Measurements from ENCODE around the gene GRM8. TPM values are rescaled to one million over a fixed set of nuclear protein-coding genes. Genes with fewer than 3 reads are reported as not detected.
A peak's percentile ranks its signal among the peaks of the same experiment; 100 is the strongest.

GRM8 gene
- total RNA-seq, 1 donor from 2014 or later, result 0.72 TPM

DNA sequence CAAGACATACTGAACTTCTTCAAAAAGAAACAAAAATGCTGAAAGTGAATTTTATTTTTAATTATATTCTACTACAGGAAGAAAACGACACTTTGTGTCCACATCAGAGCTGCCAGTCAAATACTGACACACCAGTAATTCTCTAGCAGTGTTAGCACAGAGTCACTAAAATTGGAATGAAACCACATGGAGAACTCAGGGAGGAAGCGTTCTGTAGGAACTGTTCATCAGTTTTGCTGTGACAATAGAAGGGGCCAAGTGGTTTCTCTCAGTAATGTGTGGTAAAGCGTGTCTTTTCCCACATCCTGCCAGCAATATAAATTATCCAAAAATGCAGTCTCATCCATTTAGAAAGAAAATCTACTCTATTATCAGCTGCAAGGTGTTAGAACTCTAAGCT is 683.3 kb downstream of the GRM8 start:
- DNase-seq (ENCODE audit: low read depth), result peak; percentile 68

DNA sequence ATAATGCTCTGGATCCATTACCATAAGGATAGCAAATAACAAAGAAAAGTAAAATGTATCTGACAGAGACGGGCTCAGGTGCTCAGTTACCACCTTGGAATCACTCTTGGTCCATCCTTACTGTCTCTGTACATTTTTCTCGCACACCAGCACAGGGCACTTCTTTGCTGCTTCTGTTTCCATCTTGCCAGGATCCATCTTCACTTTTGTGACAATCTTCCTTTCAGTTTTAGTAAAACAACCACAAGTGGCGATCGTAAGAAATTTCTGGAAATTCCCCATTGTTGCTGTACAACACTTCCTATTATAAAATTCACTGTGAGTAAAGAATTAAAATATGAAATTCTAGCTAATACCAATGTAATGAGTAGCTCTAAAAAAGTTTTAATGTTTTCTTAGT is 695.5 kb downstream of the GRM8 start:
- no peak for DNase-seq (ENCODE audit: low read depth)

DNA sequence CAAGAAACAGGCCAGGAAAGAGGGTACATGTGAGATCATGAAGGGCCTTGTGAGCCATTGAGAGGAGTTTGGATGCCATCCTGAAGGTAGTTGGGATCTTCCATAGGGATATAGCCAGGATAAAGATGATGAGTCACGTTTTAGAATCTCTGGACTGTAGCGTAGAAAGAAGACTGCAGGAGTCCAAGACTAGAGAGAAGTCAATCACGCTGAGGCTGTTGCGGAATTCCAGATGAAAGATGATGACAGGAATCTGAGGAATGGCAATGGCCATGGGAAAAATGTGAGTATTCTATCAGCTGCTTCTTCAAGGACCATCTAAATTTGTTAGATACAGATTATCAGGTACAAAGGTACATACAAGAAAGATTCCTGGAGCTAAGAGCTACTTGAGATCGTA is 711.3 kb downstream of the GRM8 start:
- DNase-seq (ENCODE audit: low read depth), result no peak

DNA sequence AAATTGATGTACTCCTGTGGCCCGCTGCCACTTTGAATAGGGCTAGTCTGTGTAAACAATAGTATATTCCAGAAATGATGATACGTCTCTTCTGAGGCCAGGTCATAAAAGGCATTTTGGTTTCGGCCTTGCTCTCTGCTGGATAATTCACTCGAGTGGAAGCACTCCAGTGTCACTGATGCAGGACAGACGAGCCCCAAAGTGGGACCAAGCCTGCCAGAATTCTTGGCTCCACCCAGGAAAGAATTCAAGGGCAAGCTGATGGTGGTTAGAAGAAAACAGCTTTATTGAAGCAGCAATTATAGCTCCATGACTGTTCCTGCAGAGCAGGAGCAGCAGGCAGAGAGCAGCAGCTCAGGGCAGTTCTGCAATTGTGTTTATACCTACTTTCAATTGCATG is 717.6 kb downstream of the GRM8 start:
- DNase-seq (ENCODE audit: low read depth), result peak; percentile 6

DNA sequence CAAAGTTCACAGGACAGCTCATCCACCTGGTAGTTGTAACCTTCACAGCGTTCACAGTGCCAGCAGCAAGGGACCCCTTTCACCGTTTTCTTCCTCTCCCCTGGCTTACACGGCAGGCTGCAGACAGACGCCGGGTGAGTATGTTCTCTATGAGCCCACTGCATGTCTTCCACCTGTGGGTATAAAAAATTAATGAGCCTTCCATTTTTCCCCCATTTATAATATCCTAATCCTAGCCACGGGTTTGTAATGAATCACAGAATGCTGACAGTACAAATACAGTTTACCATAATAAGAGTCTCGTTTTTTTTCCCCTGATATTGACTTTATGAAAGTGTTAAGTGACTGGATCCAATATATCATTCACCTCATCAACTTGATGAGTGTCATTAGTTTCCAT is 719.0 kb downstream of the GRM8 start:
- DNase-seq (ENCODE audit: low read depth), result no peak

DNA sequence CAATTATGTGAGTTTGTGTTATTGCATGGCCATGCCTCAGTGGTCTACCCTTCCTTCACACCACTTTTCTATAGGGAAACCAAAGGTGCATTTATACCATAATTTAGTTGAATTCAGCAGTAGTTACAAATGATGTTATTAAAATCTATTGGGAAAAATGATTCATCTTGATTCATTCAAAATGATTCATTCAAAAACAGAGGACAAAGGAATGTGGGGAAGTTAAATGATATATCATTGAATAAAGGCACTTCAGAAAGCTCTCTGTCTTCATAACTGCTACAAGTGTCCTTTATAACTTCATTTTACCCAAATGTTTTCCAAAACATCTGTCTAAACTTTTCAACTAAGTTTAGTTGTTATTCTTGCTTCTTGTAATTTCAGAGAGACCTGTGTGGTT is 722.9 kb downstream of the GRM8 start:
- peak; percentile 22 for DNase-seq (ENCODE audit: low read depth)

DNA sequence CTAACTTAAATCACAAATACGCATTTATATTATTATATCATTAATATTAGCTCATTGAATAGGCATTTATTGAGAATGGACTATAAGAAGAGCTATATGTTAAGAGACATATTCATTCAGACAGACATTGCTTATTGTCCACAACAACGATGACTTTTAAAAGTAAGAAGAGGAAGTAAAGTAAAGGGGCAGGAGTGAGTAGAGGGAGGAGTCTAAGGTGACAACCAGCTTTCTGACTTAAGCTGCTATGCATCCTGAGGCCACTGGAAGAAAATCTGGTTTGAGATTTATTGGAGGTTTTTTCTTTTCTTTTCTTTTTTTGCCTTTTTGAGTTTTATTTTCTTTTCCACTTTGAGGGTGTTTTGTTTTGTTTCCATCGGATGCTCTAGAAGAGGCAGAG is 723.5 kb downstream of the GRM8 start:
- DNase-seq (ENCODE audit: low read depth), result no peak

DNA sequence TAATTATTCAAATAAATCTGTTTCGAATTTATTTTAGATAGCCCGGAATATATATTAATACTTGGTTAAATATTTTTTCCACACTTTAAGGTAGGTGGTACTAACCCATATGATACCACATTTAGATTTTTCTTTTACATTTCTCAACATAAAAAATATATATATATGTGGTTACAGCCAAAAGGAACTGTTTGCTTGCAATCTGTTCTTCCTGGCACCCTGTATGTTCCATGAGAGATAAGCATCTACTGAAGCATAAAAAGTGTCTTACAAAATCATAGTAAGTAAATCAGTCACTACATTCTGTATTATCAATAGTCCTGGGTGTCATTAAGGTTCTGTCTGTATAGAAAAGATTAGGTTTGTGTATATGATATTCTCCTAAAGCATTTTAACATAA is 726.8 kb downstream of the GRM8 start:
- no peak for DNase-seq (ENCODE audit: low read depth)

DNA sequence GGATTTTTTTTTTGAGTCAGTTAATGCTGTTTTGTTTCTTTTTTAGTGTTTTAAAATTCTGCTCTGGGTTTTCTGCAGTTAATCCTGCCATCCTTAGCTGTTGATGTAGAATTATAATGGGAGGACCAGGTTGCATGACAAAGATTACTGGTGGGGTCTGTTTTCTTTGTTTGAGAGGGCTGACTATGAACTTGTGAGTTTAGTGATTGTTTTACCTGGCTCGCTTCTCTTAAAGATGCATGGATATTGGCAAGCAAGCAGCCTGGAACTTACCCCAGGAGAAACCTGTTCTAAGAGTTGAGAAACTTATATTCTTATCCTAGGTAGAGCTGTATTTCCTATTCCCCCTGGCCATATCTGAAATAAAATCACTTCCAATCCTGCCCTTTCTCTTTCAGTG is 727.8 kb downstream of the GRM8 start:
- no peak for DNase-seq (ENCODE audit: low read depth)

DNA sequence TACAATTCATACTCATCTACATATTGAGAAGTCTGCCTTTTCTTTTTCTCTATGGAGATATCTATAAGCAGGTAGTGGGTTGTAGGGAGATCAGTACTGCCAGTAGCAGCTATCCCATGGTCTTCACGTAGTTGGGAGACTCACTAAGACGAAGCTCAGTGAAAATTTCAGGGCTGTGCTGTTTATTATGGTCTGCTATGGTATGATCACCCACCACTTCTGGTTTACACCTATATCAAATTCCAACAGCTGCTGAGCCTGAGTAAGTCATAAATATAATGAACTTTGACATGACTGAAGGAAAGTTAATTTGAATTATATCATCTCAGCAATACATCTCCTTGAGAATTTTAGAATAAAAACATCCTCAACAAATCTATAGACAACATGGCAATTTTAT is 741.7 kb downstream of the GRM8 start:
- peak; percentile 59 for DNase-seq (ENCODE audit: low read depth)

DNA sequence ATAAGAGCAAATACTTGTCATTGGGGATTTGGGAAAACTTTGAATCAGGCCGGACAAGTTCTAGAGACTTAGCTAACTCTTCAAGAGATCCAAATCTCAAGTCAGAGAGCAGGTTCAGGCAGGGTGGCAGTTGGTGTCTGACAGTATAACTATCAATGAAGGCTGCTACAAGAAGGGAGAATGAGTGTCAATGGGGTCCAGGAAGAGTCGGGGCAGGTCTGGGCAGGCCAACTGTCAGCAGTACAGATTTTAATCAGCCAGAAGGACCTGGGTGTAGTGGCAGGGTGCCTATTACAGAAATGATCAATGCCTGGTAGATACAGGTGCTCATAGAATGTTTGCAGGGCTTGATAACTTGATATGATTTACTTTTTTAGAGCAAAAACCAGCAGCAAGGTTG is 751.1 kb downstream of the GRM8 start:
- DNase-seq (ENCODE audit: low read depth), result no peak

DNA sequence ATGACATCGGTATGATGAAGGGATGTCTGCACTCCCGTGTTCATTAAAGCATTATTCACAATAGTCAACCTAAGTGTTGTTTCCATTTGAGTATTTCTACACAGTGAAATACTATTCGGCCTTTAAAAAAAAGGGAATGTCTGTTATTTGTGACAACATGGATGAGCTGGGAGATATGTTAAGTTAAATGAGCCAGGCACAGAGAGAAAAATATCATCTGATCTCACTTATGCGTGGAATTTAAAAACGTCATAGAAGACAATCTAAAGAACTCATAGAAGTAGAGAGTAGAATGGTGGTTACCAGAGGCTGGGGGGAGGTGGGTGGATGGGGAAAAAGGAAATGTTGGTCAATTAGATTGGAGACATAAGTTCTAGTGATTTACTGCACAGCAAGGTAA is 753.3 kb downstream of the GRM8 start:
- no peak for DNase-seq (ENCODE audit: low read depth)

DNA sequence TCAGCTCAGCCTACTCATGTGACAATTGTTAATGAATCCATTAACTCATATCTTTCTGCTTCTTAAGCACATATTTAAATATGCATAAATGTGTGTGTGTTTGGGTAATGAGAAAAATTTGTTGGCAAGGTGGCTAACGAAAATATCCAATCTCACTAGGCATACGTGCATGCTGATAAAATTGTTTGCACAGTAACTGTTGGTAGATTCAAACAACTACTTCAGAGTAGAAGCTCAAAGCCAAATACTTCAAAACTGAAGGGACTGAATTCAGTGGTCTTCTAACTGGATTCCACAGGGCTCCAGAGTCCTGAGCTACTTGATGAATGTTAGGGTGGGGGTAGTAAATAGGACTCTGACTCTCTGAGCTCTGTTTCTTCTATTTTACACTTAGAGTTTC is 757.0 kb downstream of the GRM8 start:
- DNase-seq (ENCODE audit: low read depth), result no peak

DNA sequence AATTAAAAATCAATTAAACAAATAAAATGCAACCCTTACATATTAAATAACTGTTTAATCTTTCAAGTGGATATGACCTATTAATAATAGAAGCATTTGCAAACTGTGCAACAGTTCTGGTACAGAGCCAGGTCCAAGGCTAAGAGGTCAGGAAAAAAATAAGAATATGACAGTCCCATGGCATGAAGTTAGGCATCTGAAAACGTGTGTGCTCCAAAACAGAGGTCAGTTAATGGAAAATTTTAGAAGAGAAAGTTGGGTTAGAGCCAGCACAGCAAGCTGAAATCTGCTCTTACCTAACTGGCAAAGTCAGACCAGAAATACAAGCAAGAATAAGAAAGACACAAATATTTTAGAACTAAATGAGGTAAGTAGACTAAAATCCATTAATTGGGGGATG is 757.7 kb downstream of the GRM8 start:
- DNase-seq (ENCODE audit: low read depth), result peak; percentile 61

DNA sequence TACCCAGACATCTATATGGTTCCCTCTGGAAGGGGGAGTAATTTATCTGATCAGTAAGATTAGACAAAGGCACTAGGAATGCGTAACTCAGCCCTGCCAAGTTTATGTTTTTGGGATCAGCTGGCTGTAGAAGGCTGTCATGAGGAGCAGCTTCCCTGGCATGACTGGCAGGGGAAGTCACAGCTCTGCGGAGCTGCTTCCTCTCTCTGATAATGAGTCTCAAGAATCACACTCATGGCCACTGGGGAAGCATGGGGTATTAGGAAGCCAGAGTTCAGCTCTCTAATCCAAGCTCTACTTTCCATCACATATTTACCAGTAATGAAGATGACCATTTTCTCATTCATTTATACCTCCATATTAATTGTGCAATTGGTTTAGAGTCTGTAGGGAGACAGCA is 758.9 kb downstream of the GRM8 start:
- DNase-seq (ENCODE audit: low read depth), result no peak

DNA sequence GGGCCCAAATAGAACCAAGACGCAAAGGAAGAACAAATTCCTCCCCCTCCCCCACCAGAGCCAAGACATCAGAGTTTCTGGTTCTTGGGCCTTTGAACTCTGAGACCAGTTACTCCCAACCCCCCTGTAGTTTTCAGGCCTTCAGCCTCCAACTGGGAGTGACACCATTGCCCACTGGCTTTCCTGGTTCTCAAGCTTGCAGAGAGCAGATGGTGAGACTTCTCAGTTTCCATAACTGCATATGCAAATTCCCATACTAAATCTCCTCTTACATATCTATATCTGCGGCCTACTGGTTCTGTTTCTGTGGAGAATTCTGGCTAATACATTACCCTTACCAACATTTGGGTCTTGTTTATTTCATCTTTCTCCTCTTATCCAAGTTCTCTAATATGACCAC is 762.9 kb downstream of the GRM8 start:
- no peak for DNase-seq (ENCODE audit: low read depth)

DNA sequence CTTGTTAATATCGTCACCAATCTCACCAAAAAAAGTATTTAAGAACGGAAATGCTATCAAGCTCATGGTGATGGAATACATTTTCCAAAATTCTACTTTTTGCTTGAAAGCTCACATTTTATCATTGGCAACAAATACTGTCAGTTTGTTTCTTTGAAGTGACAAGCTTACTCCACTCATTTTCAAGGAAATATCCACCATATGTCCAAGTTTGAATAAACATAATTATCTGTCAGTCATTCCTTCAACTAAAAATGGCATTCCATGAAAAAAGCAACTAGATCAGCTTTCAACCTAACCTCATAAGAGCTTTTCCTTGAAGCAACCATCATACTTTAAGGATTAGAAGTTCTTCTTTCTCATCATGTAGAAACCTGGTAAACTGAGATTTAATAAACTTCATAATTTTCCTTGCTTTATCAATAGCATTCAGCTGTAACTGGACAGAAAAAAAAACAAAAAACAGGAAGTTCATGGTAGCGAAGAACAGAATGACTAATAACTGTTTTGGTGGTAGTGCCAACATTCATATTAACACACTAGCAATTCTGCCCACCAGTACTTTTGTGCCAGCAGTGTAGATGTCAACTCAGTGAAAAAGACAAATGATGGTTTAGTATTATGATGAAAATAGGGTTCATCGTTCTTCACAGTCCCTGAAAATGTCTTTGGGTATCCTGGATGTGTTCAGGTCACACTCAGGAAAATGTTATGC is 764.9 kb downstream of the GRM8 start:
- DNase-seq (ENCODE audit: low read depth), result no peak

DNA sequence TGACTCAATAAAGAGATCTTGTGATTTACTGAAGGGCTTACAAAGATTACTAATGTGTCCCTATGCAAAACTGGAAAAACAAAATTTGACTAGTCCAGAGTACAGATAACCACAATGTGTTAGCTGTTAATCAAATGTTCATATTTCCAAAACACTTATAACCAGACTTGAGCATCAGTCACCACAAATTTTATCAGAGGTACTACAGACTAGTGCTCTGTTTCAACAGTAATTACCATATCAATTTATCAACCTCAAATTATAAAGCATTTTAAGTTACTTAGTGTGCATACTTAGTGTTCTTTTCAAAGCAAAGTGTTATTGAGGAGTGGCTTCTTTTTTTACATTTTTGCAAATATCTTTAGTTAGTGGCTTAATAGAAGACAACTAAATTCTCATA is 765.9 kb downstream of the GRM8 start:
- DNase-seq (ENCODE audit: low read depth), result no peak

DNA sequence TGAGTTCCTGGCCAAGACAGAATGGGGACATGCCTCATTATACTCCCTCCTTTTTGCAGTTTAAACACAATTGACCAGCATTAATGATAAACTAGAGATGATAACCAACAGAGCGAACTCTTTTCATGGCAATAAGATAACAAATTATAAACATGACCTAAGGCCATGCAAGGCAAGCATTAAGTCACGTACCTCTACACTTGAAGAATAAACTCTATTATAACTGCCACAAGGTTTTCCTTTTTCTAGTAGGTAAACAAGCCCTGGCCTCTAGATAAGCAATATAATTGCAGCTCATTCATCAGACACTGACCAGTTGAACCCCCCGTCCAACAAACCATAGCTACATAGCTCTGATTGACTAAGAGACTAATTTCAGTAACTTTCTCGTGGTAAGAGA is 767.0 kb downstream of the GRM8 start:
- DNase-seq (ENCODE audit: low read depth), result no peak

DNA sequence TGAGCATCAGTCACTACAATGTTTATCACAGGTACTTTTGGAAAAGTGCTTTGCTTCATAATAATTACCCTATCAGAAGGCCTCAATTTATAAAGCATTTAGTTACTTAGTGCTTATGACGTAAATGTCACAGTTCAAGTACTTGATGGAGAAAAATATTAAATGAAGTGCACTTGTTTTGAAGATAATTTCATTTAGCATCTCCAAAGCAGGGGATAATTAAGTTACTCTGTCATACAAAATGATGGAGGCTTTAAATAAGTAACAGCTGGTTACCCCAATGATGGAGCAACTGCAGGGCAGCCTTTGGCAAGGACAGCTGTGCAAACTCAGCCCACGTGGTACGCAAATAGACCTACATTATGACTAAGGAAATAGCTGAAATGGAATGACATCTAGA is 768.8 kb downstream of the GRM8 start:
- DNase-seq (ENCODE audit: low read depth), result peak; percentile 93

DNA sequence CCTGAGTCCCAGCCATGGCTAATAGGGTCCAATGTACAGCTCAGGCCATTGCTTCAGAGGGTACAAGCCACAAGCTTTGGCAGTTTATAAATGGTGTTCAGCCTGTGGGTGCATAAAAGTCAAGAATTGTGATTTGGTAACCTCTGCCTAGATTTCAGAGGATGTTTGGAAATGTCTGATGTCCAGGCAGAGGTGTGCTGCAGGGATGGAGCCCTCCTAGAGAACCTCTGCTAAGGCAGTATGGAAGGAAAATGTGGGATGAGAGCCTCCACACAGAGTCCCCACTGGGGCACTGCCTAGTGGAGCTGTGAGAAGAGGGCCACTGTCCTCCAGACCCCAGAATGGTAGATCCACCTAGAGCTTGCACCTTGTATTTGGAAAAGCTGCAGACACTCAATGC is 779.9 kb downstream of the GRM8 start:
- no peak for DNase-seq (ENCODE audit: low read depth)

DNA sequence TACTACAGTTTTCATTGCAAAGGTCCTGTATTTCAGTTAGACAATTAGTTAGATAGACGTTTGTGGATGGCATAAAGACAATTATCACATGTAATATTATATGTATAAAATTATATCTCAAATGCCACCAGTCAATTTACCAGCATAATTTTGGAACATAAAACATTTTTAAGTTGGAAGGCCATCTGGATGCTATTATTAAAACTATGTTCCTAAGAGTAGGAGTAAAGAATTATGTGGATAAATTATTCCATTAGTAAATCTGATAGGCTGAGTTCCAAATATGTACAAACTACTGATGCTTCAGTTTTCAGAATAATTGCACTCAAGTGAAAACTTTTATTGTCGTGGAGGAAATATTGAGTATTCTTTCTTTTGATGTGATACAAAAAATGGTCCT is 790.3 kb downstream of the GRM8 start:
- DNase-seq (ENCODE audit: low read depth), result no peak

DNA sequence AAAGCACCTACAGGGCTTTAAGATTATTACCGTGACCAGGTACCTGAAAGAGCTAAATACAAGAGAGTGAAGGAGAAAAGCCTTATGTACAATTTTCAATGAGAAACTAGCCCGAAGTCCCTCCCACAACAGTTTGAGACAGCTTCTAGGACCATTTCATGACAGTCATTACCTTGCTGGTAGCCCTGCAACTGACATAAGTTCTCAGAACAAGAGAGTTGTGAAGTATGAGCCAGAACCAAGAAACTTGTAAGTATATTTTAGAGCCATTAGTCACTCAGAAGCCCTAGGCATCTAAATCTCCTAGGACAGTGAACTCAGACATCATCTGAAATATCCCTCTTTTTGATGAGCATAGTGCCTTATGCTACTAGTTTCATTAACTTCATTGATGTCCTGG is 792.1 kb downstream of the GRM8 start:
- no peak for DNase-seq (ENCODE audit: low read depth)

DNA sequence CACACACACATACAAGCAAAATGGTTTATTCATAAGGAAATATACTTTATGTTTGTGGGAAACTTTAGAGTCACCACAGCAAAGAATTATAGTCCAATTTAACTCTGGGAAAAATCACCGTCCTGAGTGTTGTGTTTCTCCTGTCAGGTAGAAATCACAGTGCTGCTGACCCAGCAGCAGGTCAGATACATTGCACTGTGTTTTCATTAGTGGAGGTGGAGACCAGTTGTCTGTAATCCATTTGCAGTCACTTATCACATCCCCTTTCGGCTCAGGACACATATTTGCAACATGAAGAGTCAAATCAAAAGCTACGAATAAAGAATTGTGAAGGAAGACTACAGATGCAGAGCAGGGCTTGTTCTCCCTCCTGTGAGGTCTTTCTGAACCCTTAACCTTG is 799.6 kb downstream of the GRM8 start:
- DNase-seq (ENCODE audit: low read depth), result no peak

Measured in myocyte (in vitro differentiated cells).